HCT116 (cell line): ENCODE data around the gene CHST10. TPM values are rescaled to one million over a fixed set of nuclear protein-coding genes. Genes with fewer than 3 reads are reported as not detected.

Source experiments
- ATAC-seq: fragments of 200-7000 bp; cut with Tn5 transposase; 2 replicates; pipeline ENCODE4 v1.9.1; 2020; ENCODE audit warnings: mild to moderate bottlenecking, moderate library complexity
- BruUV-seq: library from RNA; stranded (reverse); fragments of 400-500 nt; replicated peaks from 2 replicates; lab custom pipeline; 2021; lab: Mats Ljungman, UMichigan
- CTCF ChIA-PET: fragments of 300-600 bp; sonication (Branson Sonifier 250); formaldehyde crosslinking; loops from one replicate; lab custom pipeline; 2021; ENCODE audit warnings: antibody characterized with exemption; lab: Charles Lee
- POLR2A ChIA-PET: fragments of 300-600, 350-600 bp; sonication (Branson Sonifier 250); formaldehyde crosslinking; loops from one replicate; lab custom pipeline; 2021; ENCODE audit warnings: antibody characterized with exemption; lab: Charles Lee
- RAD21 ChIA-PET, 2 experiments: fragments of 300-600 bp; sonication (Branson Sonifier 250); formaldehyde crosslinking; loops; one replicate each; lab custom pipeline; 2023; ENCODE audit warnings: low total read pairs in 2 of 2; ENCODE audit not compliant: uncharacterized antibody in 2 of 2, unreplicated experiment in 2 of 2, low non-redundant PET in 1 of 2; lab: Charles Lee
- DNase-seq: peaks from one replicate; pipeline ENCODE4 v3.0.0-alpha.2; 2010; ENCODE audit warnings: low read depth, low spot score
- H2AFZ ChIP-seq: fragments of 200-600 bp; shearing (Covaris generic), sonication (generic); 2 replicates; pipeline ENCODE4 v1.6.1; 2017; ENCODE audit warnings: low read depth, mixed run types, mixed read lengths, antibody characterized with exemption, low read length; ENCODE audit not compliant: poor library complexity, severe bottlenecking
- H3K27ac ChIP-seq: 2 replicates; pipeline ENCODE4 v1.5.1; 2012; ENCODE audit warnings: low read depth, low read length
- H3K27me3 ChIP-seq: fragments of 200-600 bp; sonication (generic); 2 replicates; pipeline ENCODE4 v1.6.1; 2016; ENCODE audit warnings: mixed run types, low read length, mixed read lengths; ENCODE audit not compliant: insufficient read depth
- H3K36me3 ChIP-seq, 2 experiments: fragments of 200-500 bp in 1 of 2; fragments of 200-600 bp in 1 of 2; sonication (Bioruptor generic) in 1 of 2; sonication (generic) in 1 of 2; 2 replicates each; pipeline versions ENCODE4 v1.5.1 to v1.6.1; 2014 to 2016; ENCODE audit warnings: low read length in 2 of 2, inconsistent platforms in 1 of 2, mixed read lengths in 1 of 2, mixed run types in 1 of 2; ENCODE audit not compliant: insufficient read depth in 2 of 2, control insufficient read depth in 1 of 2
- H3K4me1 ChIP-seq, 2 experiments: fragments of 200-600 bp in 1 of 2; sonication (generic) in 1 of 2; 2 replicates each; pipeline versions ENCODE4 v1.5.1 to v1.6.1; 2012 to 2017; ENCODE audit warnings: low read length in 2 of 2, inconsistent platforms in 1 of 2, mild to moderate bottlenecking in 1 of 2, mixed read lengths in 1 of 2, mixed run types in 1 of 2, moderate library complexity in 1 of 2; ENCODE audit not compliant: insufficient read depth in 2 of 2, control insufficient read depth in 1 of 2
- H3K4me2 ChIP-seq: fragments of 200-600 bp; sonication (generic); 2 replicates; pipeline ENCODE4 v1.6.1; 2017; ENCODE audit warnings: mixed run types, low read length, mixed read lengths
- H3K4me3 ChIP-seq, 2 experiments: fragments of 200-600 bp in 1 of 2; sonication (generic) in 1 of 2; replicated peaks in 1 of 2; 2 replicates each; pipeline ENCODE4 v1.5.1; 2011 to 2016; ENCODE audit warnings: low read length in 2 of 2, control low read depth in 1 of 2, low read depth in 1 of 2, mild to moderate bottlenecking in 1 of 2, mixed read lengths in 1 of 2, mixed run types in 1 of 2
- H3K79me2 ChIP-seq: fragments of 200-600 bp; sonication (generic); 2 replicates; pipeline ENCODE4 v1.6.1; 2017; ENCODE audit warnings: mild to moderate bottlenecking, mixed run types, low read length, moderate library complexity, mixed read lengths; ENCODE audit not compliant: insufficient read depth
- H3K9ac ChIP-seq: fragments of 200-600 bp; sonication (generic); 2 replicates; pipeline ENCODE4 v1.6.1; 2016; ENCODE audit warnings: low read length, mixed read lengths
- H3K9me2 ChIP-seq: fragments of 200-600 bp; sonication (generic), shearing (Covaris generic); 2 replicates; pipeline ENCODE4 v1.6.1; 2017; ENCODE audit warnings: mixed run types, mild to moderate bottlenecking, moderate library complexity; ENCODE audit not compliant: insufficient read depth
- H3K9me3 ChIP-seq, 2 experiments: fragments of 200-500 bp in 1 of 2; fragments of 200-600 bp in 1 of 2; sonication (Bioruptor generic) in 1 of 2; sonication (generic) in 1 of 2; 2 replicates each; pipeline ENCODE4 v1.6.1; 2014 to 2017; ENCODE audit warnings: low read length in 2 of 2, mixed read lengths in 2 of 2, inconsistent platforms in 1 of 2, low read depth in 1 of 2, mild to moderate bottlenecking in 1 of 2, mixed run types in 1 of 2, moderate library complexity in 1 of 2; ENCODE audit not compliant: control insufficient read depth in 1 of 2, insufficient read depth in 1 of 2
- H4K20me1 ChIP-seq: fragments of 200-600 bp; sonication (generic), shearing (Covaris generic); 2 replicates; pipeline ENCODE4 v1.6.1; 2017; ENCODE audit warnings: mixed run types, mild to moderate bottlenecking, moderate library complexity; ENCODE audit not compliant: insufficient read depth
- ATF3 ChIP-seq: IDR thresholded peaks from 2 replicates; pipeline ENCODE4 v1.6.1; 2012
- CEBPB ChIP-seq: IDR thresholded peaks from 2 replicates; pipeline ENCODE4 v1.6.1; 2012; ENCODE audit warnings: low read depth
- CTCF ChIP-seq, 3 experiments: fragments of 200-600 bp in 1 of 3; sonication (generic) in 1 of 3; IDR thresholded peaks in 2 of 3; conservative IDR thresholded peaks in 1 of 3; 2 replicates each; pipeline ENCODE4 v1.5.1; 2012 to 2017; ENCODE audit warnings: low read depth in 2 of 3, low read length in 2 of 3, antibody characterized with exemption in 1 of 3, borderline replicate concordance in 1 of 3, control low read depth in 1 of 3, mild to moderate bottlenecking in 1 of 3, mixed read lengths in 1 of 3, mixed run types in 1 of 3, moderate library complexity in 1 of 3; ENCODE audit not compliant: insufficient read depth in 1 of 3
- MAX ChIP-seq: IDR thresholded peaks from 2 replicates; pipeline ENCODE4 v1.6.1; 2012
- REST ChIP-seq: IDR thresholded peaks from 2 replicates; pipeline ENCODE4 v1.6.1; 2012; ENCODE audit warnings: low read depth
- YY1 ChIP-seq: IDR thresholded peaks from 2 replicates; pipeline ENCODE4 v1.6.1; 2011; ENCODE audit warnings: low read length, low read depth, moderate library complexity, mild to moderate bottlenecking; ENCODE audit not compliant: insufficient replicate concordance; ENCODE audit errors: extremely low read depth
- intact Hi-C: fragments of 100-400 bp; cut with micrococcal nuclease; formaldehyde crosslinking; loops from 2 replicates; pipeline ENCODE4 v1.10.0; 2022
- total RNA-seq: library from RNA; stranded (reverse); gene quantifications from one replicate; pipeline ENCODE4 v1.2.1, GENCODE V29; 2021; ENCODE audit not compliant: unreplicated experiment

The CHST10 gene
- total RNA-seq, 1 experiment from 2014 or later, result 0.27 TPM

- no peak overlapping the region for H3K27ac ChIP-seq
- CTCF ChIA-PET, result no interaction called here
- no TSS peak for BruUV-seq
- ATAC-seq, result no peak
- TF ChIP-seq MAX (no peak), YY1 (no peak), REST (no peak), CEBPB (no peak), ATF3 (no peak), CTCF (IDR thresholded peaks at IDR 0.05 in 2 of 3, conservative IDR thresholded peaks at IDR 0.05 in 1 of 3; ENCODE audit: borderline replicate concordance in 1 of 3, insufficient read depth in 1 of 3, low read depth in 2 of 3, low read length in 2 of 3) (no peak)
- H3K79me2 ChIP-seq, result no peaks in the 10 kb centered on the region
- H3K36me3 ChIP-seq, result no peaks in the 10 kb centered on the region
- POLR2A ChIA-PET, result no interaction called here
- H4K20me1 ChIP-seq, result no peaks in the 10 kb centered on the region
- no peak for DNase-seq
- intact Hi-C loops, result no loop called here
- H3K9ac ChIP-seq, result no peak overlapping the region
- H3K4me1 ChIP-seq, result no peaks in the 10 kb centered on the region
- H3K9me2 ChIP-seq, result no peaks in the 10 kb centered on the region
- H3K27me3 ChIP-seq, result no peaks in the 10 kb centered on the region
- no peak overlapping the region for H3K4me2 ChIP-seq
- H3K4me3 ChIP-seq, result no peak overlapping the region
- no peaks in the 10 kb centered on the region for H3K9me3 ChIP-seq
- no peak overlapping the region for H2AFZ ChIP-seq
- RAD21 ChIA-PET, result no interaction called here
These were observed 21.7 kb downstream of the CHST10 start for GRCh38 chr2:100395532-100396350.
